SIG-M5 (cell line): Measurements from ENCODE around the gene ZNF462.

Experiments used
- DNase-seq: peaks from one replicate; lab custom pipeline; 2025; lab: John Stamatoyannopoulos, UW

The ZNF462 gene

GRCh38 chr9:106862110-106862820 is 701 bp upstream of the ZNF462 start:
- DNase-seq: no peak

- no peak for DNase-seq
Measured at GRCh38 chr9:106864373-106865143, 1.6 kb downstream of the ZNF462 start.

- no peak for DNase-seq
Measured at GRCh38 chr9:106866243-106866642, 3.3 kb downstream of the ZNF462 start.

GRCh38 chr9:106867286-106867685 is 4.3 kb downstream of the ZNF462 start:
- DNase-seq: no peak

- DNase-seq: no peak
Measured at GRCh38 chr9:106868087-106868486, 5.1 kb downstream of the ZNF462 start.

- DNase-seq: no peak
Measured at GRCh38 chr9:106868565-106868964, 5.6 kb downstream of the ZNF462 start.

GRCh38 chr9:106869028-106869427 is 6.1 kb downstream of the ZNF462 start:
- no peak for DNase-seq

- no peak for DNase-seq
Measured at GRCh38 chr9:106869458-106869857, 6.5 kb downstream of the ZNF462 start.

- DNase-seq: no peak
Measured at GRCh38 chr9:106872641-106873040, 9.7 kb downstream of the ZNF462 start.

GRCh38 chr9:106874031-106874430 is 11.1 kb downstream of the ZNF462 start:
- DNase-seq: no peak

- no peak for DNase-seq
Measured at GRCh38 chr9:106874652-106875051, 11.7 kb downstream of the ZNF462 start.

- DNase-seq: no peak
Measured at GRCh38 chr9:106875529-106875928, 12.6 kb downstream of the ZNF462 start.

GRCh38 chr9:106877345-106877744 is 14.4 kb downstream of the ZNF462 start:
- no peak for DNase-seq

- no peak for DNase-seq
Measured at GRCh38 chr9:106878081-106878837, 15.3 kb downstream of the ZNF462 start.

- DNase-seq: no peak
Measured at GRCh38 chr9:106878934-106879333, 16.0 kb downstream of the ZNF462 start.

- DNase-seq: no peak
Measured at GRCh38 chr9:106879439-106879882, 16.5 kb downstream of the ZNF462 start.

- no peak for DNase-seq
Measured at GRCh38 chr9:106880081-106880480, 17.1 kb downstream of the ZNF462 start.

- no peak for DNase-seq
Measured at GRCh38 chr9:106880863-106881262, 17.9 kb downstream of the ZNF462 start.

GRCh38 chr9:106883030-106883429 is 20.1 kb downstream of the ZNF462 start:
- no peak for DNase-seq

GRCh38 chr9:106883626-106884190 is 20.7 kb downstream of the ZNF462 start:
- no peak for DNase-seq

- no peak for DNase-seq
Measured at GRCh38 chr9:106885451-106885850, 22.5 kb downstream of the ZNF462 start.
